ENCODE data around the gene CHCHD6. TPM values are rescaled to one million over a fixed set of nuclear protein-coding genes. Genes with fewer than 3 reads are reported as not detected.
A peak's percentile ranks its signal among the peaks of the same experiment; 100 is the strongest.

The CHCHD6 gene
- total RNA-seq, 1 experiment from 2014 or later: 40.9 TPM

DNA sequence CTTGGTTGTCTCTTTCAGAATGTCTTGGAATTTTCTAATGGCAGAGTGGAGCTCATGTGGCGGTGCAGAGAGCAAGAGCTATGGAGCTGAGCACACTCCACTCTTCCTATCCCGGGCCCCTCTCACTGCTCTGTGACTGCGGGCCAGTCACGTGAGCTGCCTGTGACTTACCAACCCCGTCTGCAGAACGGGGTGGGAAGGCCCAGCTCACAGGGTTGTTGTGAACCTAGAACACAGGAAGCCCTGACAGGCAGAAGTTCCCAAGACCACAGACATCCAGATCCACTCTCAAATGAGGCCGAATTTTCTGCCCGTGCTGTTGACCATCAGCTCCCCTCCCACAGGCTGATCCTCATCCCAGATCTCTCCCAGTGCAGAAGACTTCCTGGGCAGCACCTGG is 243.4 kb downstream of the CHCHD6 start:
- Histone ChIP-seq H3K36me3 (no peaks in the 10 kb centered on the region; the same call in none of the 2 replicates), H3K9me3 (no peaks in the 10 kb centered on the region), H3K4me3 (no peak overlapping the region), H3K27me3 (no peaks in the 10 kb centered on the region)
- no peak for DNase-seq

GRCh38 chr3:126948980-126949535 is 245.0 kb downstream of the CHCHD6 start:
- DNase-seq: no peak
- no peaks in the 10 kb centered on the region; the same call in 1 of the 2 replicates for H3K36me3 ChIP-seq
- no peak overlapping the region for H3K4me3 ChIP-seq
- H3K27me3 ChIP-seq: no peaks in the 10 kb centered on the region
- H3K9me3 ChIP-seq: no peaks in the 10 kb centered on the region

- Histone ChIP-seq H3K36me3 (no peaks in the 10 kb centered on the region; the same call in 1 of the 2 replicates), H3K27me3 (no peaks in the 10 kb centered on the region), H3K9me3 (no peaks in the 10 kb centered on the region), H3K4me3 (no peak overlapping the region)
- no peak for DNase-seq
These were observed 247.5 kb downstream of the CHCHD6 start for GRCh38 chr3:126951561-126951960.

DNA sequence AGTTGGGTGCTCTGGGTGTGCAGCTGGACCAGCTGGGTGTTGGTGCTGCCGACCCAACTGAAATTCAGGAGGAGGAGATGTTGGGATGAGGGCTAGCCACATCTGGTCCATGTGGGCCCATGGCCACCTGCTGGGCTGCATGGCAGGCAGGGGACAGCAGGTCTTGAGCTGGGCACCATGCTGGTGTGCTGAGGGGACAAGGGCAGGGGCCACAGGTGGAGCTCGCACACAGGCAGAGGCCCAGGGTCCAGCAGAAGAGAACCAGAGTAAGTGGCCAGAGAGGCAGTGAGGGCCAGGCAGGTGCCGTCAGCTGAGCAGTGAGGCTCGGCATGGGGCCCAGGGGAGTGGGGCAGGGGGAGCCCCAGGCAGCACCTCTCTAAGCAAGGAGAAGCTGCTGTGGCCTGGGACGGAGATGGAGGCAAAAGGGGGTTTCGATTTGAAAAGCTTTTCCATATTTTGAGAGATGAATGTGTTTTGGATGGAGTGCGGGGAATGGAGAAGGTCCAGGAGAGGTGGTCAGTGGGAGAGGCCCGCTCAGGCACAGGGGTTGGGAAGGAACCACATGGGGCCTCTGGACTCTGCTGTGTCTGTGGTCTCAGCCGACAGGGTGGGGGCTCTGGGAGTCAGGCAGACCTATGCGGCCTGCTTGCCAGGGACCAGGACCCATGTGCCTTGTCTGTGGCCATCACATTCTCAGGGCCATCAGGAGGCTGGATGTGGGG is 248.4 kb downstream of the CHCHD6 start:
- Histone ChIP-seq H3K9me3 (no peaks in the 10 kb centered on the region), H3K27me3 (no peaks in the 10 kb centered on the region)
- DNase-seq: no peak

GRCh38 chr3:126952983-126953660 is 249.1 kb downstream of the CHCHD6 start:
- no peak overlapping the region for H3K4me3 ChIP-seq
- H3K27me3 ChIP-seq: no peaks in the 10 kb centered on the region
- no peak for DNase-seq
- H3K9me3 ChIP-seq: no peaks in the 10 kb centered on the region
- no peaks in the 10 kb centered on the region; the same call in 1 of the 2 replicates for H3K36me3 ChIP-seq

More for the DNA sequence above, 248.4 kb downstream of the CHCHD6 start:
- Histone ChIP-seq H3K36me3 (no peaks in the 10 kb centered on the region; the same call in 1 of the 2 replicates), H3K4me3 (no peak overlapping the region)

- no peaks in the 10 kb centered on the region for H3K27me3 ChIP-seq
- no peaks in the 10 kb centered on the region for H3K36me3 ChIP-seq
- DNase-seq: no peak
- H3K4me3 ChIP-seq: no peak overlapping the region
- H3K9me3 ChIP-seq: no peaks in the 10 kb centered on the region
These were observed 250.3 kb downstream of the CHCHD6 start for GRCh38 chr3:126954141-126954842.

DNA sequence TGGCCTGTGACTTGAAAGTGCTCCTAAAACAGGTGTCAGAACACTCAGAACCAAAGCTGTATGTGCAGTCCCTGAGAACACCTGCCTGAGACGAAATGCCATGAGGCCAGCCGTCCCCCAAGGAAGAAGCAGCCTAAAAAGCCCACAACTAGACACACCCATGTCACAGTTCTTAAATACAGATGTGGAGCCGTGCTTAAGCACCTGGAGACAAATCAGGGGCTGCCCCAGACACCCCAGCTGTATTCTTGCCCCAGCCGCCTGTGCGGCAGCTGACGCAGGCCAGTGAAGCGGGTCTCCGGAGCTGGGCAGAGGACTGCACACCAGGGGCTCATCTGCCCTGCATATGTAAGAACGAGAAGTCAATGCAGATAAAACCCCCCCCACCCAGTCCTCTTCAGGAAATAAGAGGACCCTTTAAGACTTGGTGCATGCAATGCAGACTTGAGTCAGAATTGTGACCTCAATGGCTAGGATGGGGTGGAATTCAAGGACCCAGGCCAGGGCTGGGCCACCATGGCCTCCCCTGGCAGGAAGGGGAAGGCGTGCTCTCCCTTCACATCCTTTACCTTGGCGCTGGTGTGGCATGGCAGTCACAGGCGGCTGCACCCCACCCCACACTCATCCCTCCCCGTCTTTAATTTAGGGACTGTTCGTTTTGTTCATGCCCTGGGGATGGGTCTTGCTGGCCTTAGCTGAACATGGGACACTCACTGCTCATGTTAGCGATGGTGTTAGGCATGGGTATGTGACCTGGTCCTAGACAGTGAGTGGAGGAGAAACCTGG is 251.2 kb downstream of the CHCHD6 start:
- Histone ChIP-seq H3K4me3 (no peak overlapping the region), H3K27me3 (no peaks in the 10 kb centered on the region), H3K36me3 (no peaks in the 10 kb centered on the region), H3K9me3 (no peaks in the 10 kb centered on the region)
- no peak for DNase-seq

DNA sequence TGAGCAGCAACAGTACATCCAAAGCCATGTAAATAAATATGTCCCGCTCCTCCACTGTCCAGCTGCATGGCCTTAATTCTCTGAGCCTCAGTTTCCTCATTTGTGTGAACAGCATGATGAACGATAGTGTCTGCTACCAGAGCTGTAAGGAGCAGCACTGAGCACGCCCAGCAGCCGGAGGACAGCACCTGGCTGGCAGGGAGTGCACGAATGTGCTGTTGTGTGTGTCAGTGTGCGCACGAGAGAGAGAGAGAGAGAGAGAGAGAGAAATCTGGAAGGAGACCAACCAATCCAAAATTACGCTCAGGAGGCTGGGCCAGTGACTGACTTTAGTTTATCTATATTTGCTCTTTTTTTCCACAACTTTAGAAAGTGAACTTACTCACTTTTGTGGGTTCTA is 252.3 kb downstream of the CHCHD6 start:
- Histone ChIP-seq H3K4me3 (no peak overlapping the region), H3K36me3 (no peaks in the 10 kb centered on the region; the same call in 1 of the 2 replicates), H3K9me3 (no peaks in the 10 kb centered on the region), H3K27me3 (no peaks in the 10 kb centered on the region)
- DNase-seq: no peak

DNA sequence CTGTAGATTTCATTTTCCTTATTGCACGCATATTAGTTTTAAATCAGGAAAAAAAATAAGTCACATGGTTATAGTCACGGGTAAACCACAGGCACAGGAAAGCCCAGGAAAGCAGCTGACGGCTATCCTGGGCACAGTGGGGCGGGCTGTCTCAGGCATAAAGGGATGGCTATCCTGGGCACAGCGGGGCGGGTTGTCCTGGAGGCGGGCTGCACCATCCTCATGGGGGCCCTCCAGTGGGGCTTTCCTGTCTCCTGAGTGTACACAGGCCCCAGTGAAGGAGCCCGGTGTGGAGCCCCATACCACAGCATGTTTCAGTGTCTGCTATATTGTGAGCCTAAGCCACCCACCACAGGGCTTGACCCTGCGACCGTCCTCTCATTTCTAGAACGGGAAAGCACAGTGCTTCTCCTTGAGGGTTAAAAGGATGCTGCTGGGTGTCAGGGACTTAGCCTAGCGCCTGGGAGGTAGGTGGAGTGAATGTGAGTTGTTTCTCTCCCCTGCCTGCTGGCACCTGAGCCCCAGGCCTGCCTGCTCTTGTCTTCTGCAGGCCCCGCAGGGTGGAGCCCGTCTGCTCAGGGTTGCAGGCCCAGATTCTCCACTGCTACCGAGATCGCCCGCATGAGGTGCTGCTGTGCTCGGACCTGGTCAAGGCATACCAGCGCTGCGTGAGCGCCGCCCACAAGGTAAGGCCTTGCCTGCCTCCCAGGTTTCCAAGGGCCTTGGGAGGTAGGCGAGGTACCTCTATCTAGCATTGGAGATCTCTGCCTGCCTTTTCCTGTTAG is 253.0 kb downstream of the CHCHD6 start:
- H3K36me3 ChIP-seq: peaks cover 3% of the 10 kb centered on the region; the same call in 1 of the 2 replicates
- DNase-seq: no peak
- H3K9me3 ChIP-seq: no peaks in the 10 kb centered on the region
- no peak overlapping the region for H3K4me3 ChIP-seq
- H3K27me3 ChIP-seq: no peaks in the 10 kb centered on the region

DNA sequence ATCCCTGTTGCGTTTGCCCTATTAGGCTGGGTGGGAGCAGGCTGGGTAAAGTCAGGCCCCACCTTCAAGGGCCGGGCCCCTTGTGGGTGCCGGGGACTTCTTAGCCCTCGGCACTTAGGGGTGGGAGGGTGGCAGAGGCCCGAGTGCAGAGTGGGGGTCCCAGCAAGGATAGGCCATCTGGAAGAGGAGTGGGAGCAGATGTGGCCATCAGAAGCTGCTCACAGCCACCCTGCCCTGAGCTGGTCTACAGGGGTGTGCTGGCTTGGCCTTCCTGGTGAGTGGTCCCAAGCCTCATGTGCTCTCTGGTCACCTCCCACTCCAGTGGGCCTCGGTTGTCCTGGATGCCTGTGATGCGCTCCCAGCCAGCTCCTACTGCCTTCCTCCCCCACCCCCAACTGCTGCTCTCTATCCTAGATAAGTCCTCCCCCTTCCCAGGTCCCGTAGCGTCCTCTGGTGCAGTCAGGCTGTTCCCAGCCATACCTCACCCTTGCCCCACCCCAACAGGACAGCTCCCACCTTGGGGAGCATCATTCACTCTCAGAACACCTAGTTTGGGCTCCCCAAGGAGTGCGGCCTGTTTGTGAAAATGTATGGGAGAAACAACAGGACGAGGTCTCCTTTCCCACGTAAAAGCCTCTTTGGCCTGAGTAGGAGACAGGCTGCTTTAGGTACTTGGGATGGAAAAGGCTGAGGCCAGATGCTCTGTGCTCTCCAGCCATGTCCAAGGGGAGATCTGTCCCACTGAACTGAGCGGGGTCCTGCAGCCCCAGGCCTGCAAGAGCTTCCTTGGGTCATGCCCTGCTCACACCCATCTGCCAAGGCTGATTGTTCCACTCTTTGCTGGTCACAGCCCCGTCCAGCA is 254.0 kb downstream of the CHCHD6 start:
- no peak overlapping the region for H3K4me3 ChIP-seq
- no peaks in the 10 kb centered on the region for H3K27me3 ChIP-seq
- no peaks in the 10 kb centered on the region for H3K9me3 ChIP-seq
- no peak for DNase-seq
- H3K36me3 ChIP-seq: peaks cover 3% of the 10 kb centered on the region; the same call in 1 of the 2 replicates

GRCh38 chr3:126958638-126959085 is 254.6 kb downstream of the CHCHD6 start:
- H3K9me3 ChIP-seq: no peaks in the 10 kb centered on the region
- DNase-seq: no peak
- no peaks in the 10 kb centered on the region for H3K27me3 ChIP-seq
- H3K36me3 ChIP-seq: peaks cover 3% of the 10 kb centered on the region; the same call in 1 of the 2 replicates
- H3K4me3 ChIP-seq: no peak overlapping the region

DNA sequence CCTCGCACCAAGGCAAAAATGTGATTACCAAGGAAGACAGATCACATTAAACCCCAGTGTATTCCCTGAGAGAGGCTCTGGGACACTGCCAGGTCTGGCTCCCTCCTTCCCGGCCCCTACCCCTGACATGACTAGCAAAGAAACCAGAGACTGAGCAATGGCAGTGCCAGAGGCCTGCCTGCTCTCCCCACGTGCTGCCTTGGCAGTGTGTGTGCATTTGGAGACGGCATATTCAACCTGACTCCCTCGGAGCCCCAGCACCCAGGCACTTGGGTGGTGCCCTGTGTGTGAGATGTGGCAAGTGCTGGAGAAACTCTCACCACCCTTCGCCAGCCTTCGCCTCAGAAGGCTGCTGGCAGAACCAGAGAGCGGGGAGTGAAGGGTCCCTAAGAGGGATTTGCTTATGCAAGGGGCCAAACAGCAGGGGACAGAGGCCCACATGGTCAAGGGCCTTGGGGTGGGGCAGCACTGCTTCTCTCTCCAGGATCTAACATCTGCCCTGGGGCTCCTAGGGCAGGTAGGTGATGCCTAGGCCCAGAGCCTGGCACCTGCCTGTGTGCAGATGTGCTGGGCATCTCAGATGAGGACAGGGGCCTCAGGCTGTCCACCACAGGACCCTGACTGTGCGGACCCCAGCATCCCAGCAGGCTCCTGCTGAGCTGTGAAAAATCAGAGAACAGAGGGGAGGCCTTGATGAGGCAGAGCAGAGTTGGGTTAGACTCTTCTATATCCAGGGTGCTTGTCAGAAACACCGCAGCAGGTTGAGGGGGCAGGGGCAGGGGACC is 255.3 kb downstream of the CHCHD6 start:
- Histone ChIP-seq H3K27me3 (no peaks in the 10 kb centered on the region), H3K9me3 (no peaks in the 10 kb centered on the region), H3K36me3 (peaks cover 3% of the 10 kb centered on the region; the same call in 1 of the 2 replicates), H3K4me3 (no peak overlapping the region)
- DNase-seq: no peak

DNA sequence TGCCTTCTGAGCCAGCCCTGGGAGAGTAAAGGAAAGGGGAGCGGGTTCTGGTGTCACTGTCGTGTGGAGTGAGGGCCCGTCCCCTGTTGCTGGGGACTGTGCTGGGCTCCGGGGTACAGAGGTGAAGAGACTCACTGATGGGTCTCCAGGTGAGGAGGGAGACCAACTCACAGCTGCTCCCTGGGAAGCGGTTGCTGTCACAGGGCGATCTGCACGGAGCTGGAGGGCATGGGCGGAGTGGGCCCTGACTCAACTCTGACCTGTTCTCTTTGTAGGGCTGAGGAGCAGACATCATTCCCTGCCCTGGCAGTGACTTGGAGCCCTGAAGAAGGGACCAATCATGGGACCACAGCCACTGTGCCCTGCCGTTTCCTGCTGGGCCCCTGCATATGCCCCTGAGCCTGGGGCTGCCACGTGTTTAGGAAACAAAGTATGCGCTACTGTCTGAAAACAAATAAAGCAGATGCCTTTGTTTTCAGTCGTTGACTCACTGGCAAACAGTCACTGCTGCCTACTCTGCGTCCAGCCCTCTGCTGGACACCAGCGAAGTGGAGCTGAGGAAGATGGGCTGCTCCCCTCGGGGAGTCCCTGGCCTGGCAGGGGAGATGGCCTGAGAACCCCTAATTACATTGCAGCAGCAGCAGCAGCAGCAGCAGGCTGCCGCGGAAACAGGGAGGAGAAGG is 256.0 kb downstream of the CHCHD6 start:
- no peaks in the 10 kb centered on the region for H3K9me3 ChIP-seq
- no peak overlapping the region for H3K4me3 ChIP-seq
- H3K27me3 ChIP-seq: no peaks in the 10 kb centered on the region
- DNase-seq: peak; percentile 76
- H3K36me3 ChIP-seq: peaks cover 3% of the 10 kb centered on the region; the same call in 1 of the 2 replicates
